IPS-NIHi7 (cell line): ENCODE results near the gene IQUB.
"Not testable (repeated sequence)": the region's sequence is repeated elsewhere in the genome, so short reads cannot be mapped to it uniquely, and the experiment has no call there.

Experiments
- DNase-seq: peaks from one replicate; pipeline ENCODE4 v3.0.0; 2012; ENCODE audit warnings: mixed read lengths; ENCODE audit errors: extremely low spot score

The IQUB gene

DNA sequence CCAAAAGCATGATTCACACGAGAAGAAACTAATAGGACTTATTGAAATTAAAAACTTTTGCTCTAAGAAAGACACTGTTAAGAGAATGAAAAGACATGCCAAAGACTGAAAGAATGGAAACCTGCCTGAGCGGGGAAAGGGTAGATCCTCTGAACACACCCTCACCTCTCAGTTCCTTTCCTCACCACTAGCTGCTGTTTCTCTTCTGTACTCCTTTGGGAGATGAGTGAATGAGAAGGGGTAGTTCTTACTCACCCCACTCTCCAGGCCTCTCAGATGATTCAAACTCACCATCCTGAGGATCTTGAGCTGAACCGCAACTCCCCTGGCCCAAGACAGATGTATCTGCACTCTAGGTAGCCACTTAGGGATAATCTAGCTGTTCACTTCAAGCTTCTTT lies 41.9 kb downstream of the IQUB start:
- DNase-seq = peak; percentile 30

DNA sequence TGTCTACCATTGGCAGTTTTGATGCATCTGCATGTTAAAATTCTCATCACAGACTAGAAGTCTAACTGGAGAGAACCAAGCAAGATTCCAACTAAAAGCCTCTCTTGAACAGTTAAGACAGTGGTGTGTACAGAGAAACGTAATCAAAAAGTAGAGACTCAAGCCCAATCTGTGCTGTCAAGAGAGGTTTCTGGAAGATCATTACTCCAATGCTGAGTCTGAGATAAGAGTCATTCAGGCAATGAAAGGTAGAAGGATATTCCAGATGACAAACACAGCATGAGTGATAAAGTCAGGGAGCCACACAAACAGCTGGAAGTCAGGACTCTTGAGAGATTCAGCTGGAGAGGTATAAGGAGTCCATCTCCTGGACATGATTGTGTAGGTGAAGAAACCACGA lies 48.7 kb downstream of the IQUB start:
- DNase-seq = no peak

DNA sequence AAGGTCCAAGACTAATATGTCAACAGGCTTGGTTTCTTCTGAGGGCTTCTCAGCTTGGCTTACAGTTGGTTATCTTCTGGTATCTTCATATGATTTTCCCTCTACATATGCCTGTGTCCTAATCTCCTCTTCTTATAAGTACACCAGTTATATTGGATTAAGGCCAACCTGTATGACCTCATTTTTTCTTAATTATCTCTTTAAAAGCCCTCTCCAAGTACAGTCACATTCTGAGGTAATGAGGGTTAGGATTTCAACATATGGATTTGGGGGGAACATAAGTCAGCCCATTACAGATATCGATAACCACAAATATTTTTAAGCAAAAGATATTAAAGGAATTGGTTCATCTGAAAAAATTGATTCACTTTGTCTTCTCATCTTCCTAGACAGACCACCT lies 49.2 kb downstream of the IQUB start:
- no peak for DNase-seq

DNA sequence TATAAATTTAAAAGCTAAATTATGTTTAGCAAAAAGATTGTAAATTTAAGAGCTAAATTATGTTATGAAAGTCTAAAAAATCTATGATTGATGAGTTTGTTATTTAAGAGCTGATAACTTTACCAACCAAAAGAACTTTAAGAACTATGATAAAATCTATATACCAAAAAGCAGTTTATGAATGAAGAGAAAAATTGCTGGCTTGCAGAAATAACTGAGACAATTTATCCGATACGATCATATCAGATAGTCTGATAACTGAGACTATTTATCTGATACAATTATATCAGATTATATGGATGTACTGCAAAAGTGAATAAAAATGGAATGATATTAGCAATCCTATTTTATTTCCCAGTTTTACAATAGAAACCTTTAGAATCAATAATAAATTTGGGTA lies 50.2 kb downstream of the IQUB start:
- DNase-seq = no peak

DNA sequence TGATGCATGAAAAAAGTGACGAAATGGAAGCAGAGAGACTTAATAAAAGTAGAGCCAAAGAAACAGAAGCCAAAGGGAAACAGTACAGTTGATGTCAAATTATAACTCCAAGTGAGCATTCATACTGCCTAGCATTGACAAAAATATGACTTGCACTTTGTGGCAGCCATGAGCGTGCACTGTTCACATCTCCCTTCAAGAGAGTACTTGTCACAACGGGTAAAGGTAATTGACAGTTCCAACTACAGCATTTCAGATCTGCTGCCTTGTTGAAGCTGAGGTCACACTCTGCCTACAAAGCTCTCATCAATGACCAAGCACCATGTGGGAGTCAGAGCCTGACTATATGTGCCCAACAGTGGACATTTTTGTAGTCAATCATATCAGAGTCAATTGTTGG lies 54.3 kb downstream of the IQUB start:
- DNase-seq = no peak

DNA sequence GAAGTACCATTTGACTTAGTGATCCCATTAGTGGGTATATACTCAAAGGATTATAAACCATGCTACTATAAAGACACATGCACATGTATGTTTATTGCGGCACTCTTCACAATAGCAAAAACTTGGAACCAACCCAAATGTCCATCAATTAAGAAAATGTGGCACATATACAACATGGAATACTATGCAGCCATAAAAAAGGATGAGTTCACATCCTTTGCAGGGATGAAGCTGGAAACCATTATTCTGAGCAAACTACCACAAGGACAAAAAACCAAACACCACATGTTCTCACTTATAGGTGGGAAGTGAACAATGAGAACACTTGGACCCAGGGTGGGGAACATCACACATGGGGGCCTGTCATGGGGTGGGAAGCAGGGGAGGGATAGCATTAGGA lies 56.3 kb downstream of the IQUB start:
- DNase-seq = not testable (repeated sequence)

DNA sequence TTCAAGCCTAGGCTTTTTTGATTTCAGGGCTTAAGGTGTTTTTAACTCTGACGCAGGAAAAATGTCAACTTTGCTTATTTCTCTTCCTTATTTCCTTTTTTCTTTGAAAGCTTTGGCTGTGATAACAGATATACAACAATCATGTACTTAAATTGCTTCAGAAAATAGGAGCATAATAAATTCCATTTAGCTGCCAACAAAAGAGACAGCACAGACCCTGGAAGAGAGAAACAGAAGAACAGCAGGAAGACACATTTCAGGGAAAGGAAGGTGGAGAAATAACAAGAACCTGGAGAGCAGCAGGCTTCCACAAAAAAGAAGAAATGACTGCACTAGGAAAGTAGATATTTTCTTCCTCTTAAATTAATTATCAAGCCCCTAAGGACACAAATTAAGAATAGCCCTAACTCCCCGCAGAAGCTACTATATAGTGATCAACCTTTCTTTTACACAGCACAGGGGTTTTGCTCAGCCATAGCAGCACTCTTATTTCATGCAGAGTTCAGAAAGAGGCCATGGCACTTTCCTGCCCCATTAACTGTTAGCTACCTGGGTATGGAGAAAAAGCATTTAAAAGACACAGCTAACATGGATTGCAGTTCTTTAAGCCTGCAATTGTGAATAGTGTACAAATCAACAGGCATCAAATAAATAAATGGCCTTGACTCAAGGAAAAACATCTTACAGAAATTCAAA lies 61.5 kb downstream of the IQUB start:
- no peak for DNase-seq

DNA sequence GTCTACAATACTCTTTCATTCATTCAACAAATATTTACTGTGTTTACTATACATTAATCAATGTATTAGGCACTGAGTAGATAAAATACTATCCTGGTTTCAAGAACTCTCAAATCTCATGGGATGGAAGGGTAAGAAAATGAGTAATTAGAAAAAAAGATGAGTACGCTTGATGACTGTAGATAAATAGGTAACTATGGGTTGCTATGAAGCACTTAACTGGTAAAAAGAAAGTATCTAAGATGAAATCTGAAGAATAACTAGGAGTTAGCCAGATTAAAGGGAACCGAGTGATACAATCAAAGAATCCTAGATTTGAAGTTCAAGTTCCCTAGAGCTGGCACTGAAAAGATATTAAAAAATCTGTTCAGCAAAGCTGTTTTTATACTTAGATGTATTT lies 62.1 kb downstream of the IQUB start:
- DNase-seq = no peak

DNA sequence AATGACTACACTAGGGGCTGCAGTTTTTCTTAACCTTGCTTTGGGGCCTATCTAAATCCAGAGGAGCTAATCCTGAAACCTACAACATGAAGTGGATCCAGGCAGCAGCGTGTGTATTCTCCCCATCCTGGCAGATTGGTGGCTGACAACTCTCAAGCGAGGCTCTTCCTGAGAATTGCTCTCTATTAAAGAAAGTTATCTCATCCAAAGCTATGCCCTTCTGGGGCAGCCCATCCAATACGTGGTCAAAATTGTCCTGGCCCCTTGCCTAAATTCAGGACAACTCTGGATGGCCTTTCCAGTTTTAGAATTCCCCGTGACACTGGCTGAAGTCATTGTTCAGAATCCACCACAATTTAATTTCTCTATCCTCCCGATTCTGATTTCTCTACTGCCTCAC lies 66.1 kb downstream of the IQUB start:
- DNase-seq = no peak

DNA sequence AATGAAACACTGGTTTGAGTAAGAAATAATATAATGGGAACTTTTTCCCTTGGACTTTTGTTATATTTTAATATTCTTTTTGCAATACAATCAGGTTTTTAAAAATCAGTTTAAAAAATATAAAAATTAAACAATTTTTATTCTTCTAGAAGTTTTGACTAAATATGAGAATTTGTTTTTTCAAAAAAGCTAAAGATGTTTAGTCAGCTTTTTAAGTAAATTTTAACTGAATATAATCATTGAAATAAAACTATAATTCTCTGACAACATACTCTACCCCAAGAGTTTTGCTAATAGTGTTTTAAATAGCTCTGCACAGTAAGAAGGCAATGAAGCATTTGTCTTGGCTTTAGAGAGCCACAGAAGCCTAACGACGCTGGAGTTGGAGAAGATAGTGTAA lies 70.5 kb downstream of the IQUB start:
- DNase-seq = no peak

DNA sequence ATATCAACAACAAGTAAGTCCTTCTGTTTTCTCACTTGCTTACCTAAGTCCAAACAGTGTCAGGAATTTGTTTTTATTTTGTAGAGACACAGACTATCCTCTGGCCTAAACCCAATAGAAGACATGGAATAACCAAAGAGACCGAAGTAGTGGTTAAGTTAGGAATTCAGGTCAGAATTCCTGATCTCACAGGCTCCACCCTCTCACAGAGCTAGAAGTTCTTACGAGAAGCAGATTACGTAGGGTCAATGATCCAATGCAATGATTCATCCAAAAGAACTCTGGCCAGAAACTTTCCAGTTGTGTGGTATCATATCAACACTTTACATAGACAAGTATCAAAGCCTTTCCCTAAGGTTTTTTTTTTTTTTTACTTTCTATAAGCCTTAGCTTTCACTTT lies 73.8 kb downstream of the IQUB start:
- DNase-seq = no peak

DNA sequence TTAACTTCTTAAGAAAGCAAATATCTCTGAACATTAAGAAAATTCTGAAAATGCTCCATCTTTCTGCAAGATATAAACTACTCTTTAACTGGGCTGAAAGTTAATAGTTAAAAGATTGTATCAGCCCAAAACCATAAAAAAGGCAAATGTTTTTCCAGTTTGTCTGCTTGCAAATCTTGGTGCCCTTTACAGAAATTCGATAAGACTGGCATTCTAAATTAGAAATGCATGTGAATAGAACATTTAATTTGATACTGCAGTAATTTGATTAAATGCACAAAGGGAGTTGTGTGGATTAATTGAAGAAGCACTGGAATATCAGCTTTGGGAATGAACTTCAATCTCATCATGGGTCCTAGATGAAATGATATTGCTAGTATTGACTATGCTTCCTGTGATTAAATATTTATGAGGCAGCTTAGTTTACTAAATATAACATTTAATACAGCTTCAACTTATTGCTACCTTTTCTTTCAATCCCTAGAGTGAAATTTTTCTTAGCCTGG lies 78.4 kb downstream of the IQUB start:
- DNase-seq = no peak

DNA sequence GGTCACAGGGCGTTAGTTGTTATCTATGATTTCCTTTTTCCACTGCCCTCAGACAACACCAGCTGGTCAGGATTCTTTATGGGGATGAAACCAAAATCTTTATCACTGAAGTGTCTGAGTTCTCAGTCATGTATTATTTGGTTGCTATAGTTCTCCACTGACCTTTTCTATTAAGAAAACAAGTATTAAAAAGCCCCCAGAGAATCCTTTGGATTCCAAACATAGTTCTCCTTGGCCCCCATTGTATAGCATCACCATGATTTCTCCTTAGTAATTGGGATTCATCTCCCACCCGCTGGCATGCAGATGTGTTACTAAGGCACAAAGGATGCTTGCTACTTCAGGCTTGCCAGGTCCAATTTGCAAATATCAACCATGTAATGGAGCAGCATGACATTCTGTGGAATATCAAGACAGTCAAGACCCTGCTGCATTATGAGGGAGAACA lies 94.3 kb downstream of the IQUB start:
- peak; percentile 56 for DNase-seq

DNA sequence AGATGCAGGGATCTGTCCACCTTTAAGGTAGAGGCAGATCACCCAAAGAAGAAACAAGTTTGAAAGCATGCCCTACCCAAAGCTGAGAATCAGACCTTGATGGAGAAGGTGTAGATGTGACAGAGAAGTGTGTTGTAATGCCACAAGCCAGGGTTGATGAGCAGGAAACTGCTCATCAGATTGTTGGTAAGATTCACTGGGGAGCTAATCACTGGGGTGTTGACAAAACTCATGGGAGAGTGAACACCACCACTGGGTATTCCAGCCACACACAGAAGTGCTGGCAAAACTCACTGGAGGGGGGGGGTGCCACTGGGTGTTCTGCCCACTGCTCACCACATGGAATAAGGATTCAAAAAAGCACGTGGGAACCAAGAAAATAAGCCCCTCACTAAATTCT lies 95.2 kb downstream of the IQUB start:
- no peak for DNase-seq

DNA sequence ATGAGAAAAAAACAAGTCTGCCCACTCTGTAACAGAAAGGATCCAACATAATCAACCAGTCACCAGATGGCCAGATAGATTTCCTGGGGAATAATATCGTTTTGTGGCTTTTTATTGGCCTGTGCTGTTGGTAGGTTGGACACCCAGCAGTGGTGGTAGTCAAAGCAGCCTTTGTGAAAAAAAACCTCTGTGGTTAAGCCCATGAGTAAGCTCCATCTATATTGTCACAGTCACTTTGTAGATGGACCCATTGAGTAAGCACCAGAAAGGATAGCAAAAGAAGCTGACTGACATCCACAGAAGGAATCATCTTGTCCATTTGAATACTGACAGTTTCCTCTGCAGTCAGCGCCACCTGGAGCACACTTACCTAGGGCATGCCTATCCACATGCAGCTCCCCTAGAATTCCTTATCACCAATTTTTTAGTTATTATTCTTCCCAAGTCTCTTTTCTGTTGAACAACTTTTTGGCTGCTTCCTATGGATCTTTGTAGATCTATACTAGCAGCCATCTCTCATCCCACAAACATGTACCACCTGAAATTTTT lies 96.9 kb downstream of the IQUB start:
- DNase-seq = no peak

DNA sequence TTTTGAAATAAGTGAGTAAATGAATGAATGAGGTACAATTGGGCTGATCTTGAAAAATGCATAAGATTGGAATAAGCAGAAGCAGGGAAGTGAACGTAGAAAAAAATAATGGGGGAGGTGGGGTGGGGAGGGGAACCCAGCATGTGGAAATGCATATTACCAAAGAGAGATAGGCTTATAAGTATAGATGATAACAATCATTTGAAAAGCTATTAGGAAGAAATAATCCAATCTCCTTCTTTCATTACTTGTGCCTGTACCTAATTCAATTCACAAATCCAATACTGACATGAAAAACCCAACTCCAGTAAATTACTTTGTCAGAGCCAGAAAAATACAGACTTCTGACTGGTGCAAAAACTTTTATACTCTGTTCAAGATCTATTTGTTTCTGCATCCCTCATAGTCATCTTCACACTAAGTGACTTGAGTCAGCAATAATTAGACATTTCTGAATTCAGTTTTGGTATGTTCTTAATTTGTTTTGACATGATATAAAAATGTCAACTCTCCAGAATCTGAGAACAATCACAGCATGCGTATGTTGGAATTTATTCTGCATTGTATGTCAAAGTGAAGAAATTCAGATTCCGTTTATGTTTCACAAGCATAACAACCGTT lies 99.2 kb downstream of the IQUB start:
- no peak for DNase-seq

DNA sequence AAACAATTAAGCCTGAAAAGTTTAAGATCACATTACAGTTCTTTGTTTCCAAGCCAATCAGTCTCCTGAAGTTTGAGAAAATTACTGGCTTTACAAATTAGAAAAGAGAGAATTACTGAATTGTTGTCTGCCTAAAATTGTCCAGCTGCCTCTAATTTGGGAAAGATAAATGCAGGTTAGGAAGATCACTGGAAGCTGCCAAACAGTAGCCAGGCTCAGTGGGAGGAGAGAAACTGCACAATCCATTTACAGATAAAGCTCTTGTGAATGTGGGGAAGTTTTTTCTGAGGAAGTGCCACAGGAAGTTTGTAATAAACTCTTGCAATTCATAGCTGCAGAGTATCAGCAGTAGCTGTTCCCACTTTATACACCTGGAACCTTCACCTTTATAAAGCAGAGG lies 100.7 kb downstream of the IQUB start:
- DNase-seq = no peak

DNA sequence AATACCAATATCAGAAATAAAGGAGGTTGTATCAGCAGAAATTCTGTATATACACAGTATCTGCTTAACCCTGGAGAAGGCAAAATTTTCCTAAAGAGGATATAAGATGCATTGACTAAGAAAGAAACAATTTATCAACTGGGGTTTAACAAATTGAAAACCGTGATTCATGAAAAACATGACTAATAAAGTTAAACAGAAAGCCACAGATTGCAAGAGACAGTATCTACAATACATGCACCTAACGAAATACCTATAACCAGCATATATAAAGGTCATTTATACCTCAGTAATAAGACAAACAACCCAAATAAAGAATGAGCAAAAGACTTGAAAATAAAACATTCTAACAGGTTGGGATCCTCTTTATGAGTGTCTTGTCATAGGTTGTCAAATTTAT lies 101.8 kb downstream of the IQUB start:
- DNase-seq = no peak

DNA sequence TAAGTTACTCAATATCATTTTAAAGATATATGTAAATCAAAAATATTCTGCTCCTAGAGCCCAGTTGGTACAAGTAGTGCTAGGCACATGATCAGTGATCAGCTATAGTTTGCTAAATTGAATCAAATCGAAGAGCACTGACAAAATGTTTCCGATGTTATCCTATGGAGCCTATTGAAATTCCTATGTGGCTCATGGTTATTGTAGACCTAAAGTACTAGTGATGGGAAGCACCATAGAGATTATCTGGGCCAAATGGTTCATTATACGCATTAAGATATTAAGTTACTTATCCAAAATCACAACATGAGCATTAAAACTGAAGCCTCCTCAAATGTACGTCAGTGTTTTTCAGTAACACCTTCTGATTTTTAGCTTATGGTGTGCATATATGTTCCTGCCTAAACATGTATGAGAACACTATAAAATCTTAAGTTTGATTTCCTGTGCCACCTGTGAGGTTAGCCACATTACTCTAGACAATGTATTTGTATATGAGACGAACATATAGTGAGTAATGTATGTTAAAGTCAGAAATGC lies 103.2 kb downstream of the IQUB start:
- no peak for DNase-seq

DNA sequence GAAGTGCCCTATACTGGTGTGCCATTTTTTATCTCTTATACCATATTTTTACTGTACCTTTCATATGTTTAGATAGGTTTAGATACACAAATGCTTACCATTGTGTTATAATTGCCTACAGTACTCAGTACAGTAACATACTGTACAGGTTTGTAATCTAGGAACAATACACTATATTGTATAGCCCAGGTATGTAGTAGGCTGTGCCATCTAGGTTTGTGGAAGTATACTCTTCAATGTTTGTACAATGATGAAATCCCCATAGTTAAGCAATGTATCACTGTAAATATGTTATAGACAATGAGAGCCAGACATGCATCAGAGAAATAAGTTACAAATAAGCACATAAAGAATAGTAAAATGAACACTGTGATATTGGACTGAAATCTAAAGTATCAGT lies 109.1 kb downstream of the IQUB start:
- no peak for DNase-seq

DNA sequence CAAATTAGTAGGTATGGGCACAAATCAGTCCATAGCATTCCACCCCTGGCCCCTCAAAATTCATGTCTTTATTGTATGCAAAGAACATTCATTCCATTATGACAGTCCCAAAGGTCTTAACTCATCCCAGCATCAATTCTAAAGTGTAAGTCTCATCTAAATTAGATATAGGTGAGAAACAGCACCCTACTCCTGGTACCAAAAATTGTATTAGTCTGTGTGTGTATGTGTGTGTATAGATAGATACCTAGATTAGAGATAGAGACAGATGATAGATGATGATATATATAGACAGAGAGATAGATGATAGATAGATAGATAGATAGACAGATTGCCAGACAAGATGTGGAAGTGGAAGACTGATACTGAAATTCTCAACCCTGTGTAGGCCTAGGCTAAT lies 109.9 kb downstream of the IQUB start:
- no peak for DNase-seq

DNA sequence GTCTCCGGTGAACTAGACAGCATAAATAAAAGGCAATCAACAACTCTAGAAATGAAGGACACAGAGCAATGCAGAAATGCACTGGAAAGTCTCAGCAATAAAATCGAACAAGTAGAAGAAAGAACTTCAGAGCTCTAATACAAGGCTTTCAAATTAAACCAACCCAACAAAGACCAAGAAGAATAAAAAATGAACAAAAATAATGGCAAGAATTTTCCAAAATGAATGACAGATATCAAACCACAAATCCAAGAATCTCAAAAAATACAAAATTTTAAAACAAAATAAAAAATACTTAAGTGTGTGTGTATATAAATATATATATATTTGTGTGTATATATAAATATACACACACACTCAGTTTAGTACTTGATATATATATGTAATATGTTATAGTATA lies 110.8 kb downstream of the IQUB start:
- DNase-seq = no peak

DNA sequence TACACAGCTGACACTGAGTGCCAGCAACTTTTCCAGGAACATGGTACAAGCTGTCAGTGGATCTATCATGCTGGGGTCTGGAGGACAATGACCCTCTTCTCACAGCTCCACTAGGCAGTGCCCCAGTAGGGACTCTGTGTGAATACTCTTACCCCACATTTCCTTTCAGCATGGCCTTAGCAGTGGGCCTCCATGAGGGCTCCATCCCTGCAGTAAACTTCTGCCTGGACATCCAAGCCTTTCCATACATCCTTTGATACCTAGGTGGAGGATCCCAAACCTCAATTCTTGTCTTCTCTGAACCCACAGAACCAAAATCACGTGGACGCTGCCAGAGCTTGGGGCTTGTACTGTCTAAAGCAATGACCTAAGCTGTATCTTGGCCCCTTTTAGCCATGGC lies 116.8 kb downstream of the IQUB start:
- DNase-seq = no peak
